Tibial artery (tissue), 4 donors: ENCODE results near the gene DCTN1.

Experiments
- DNase-seq, 2 donors: peaks; one replicate each; pipeline ENCODE4 v3.0.0-alpha.2; 2019
- H3K27ac ChIP-seq, 2 donors: fragments of 200-600 bp; sonication (generic) in 1 of 2; 1 replicate in 1 of 2; 2 replicates in 1 of 2; pipeline ENCODE4 v1.5.1; 2018 to 2019; ENCODE audit warnings: mild to moderate bottlenecking in 1 of 2
- H3K27me3 ChIP-seq, 2 donors: fragments of 200-600 bp; sonication (generic) in 1 of 2; one replicate each; pipeline versions ENCODE4 v1.5.1 to v1.6.0; 2016 to 2019
- H3K36me3 ChIP-seq, 3 donors: fragments of 200-600 bp; sonication (generic) in 2 of 3; one replicate each; pipeline ENCODE4 v1.5.1; 2016 to 2019; ENCODE audit warnings: mild to moderate bottlenecking in 2 of 3
- H3K4me1 ChIP-seq, 4 donors: fragments of 200-600 bp; sonication (generic) in 2 of 4; 1 replicate in 3 of 4; 2 replicates in 1 of 4; pipeline ENCODE4 v1.5.1; 2016 to 2019
- H3K4me3 ChIP-seq, 2 donors: fragments of 200-600 bp; sonication (generic) in 1 of 2; 1 replicate in 1 of 2; 2 replicates in 1 of 2; pipeline ENCODE4 v1.5.1; 2018 to 2019; ENCODE audit warnings: mild to moderate bottlenecking in 2 of 2
- H3K9me3 ChIP-seq, 3 donors: fragments of 200-600 bp; sonication (generic) in 1 of 3; one replicate each; pipeline ENCODE4 v1.5.1; 2016 to 2019
- CTCF ChIP-seq, 2 experiments: fragments of 200-600 bp in 1 of 2; fragments of 450-650 bp in 1 of 2; IDR thresholded peaks; one replicate each; pipeline ENCODE4 v1.5.1; 2017 to 2019; ENCODE audit warnings: antibody characterized with exemption in 2 of 2, mild to moderate bottlenecking in 1 of 2, moderate library complexity in 1 of 2
- intact Hi-C: fragments of 100-400 bp; cut with DNase I; formaldehyde crosslinking; loops from one replicate; pipeline ENCODE4 v1.15.0; 2023; ENCODE audit warnings: low total_unique reads

Gene DCTN1

GRCh38 chr2:74385396-74385795 lies 5.3 kb upstream of the DCTN1 start:
- no peaks in the 10 kb centered on the region for H3K27me3 ChIP-seq
- H3K4me1 ChIP-seq = peaks cover 8 to 91% (median 61%) of the 10 kb centered on the region in 4 donors
- H3K4me3 ChIP-seq = no peak overlapping the region
- no peak for TF ChIP-seq CTCF (IDR thresholded peaks at IDR 0.05)
- DNase-seq = no peak
- H3K9me3 ChIP-seq = no peaks in the 10 kb centered on the region
- H3K36me3 ChIP-seq = no peaks in the 10 kb centered on the region
- H3K27ac ChIP-seq = peak overlapping the region in 1 of 2 donors; percentile 56
- intact Hi-C loops = no loop called here

- H3K27me3 ChIP-seq = no peaks in the 10 kb centered on the region
- no peaks in the 10 kb centered on the region for H3K36me3 ChIP-seq
- no peaks in the 10 kb centered on the region for H3K9me3 ChIP-seq
- no peak overlapping the region for H3K4me3 ChIP-seq
- TF ChIP-seq CTCF (IDR thresholded peaks at IDR 0.05) = no peak
- intact Hi-C loops = no loop called here
- H3K4me1 ChIP-seq = peaks cover 6 to 91% (median 61%) of the 10 kb centered on the region in 4 donors
- no peak for DNase-seq
- H3K27ac ChIP-seq = peak overlapping the region; percentile 30 to 56
These were observed 3.9 kb upstream of the DCTN1 start for GRCh38 chr2:74384051-74384450.

- no peaks in the 10 kb centered on the region for H3K27me3 ChIP-seq
- H3K27ac ChIP-seq = peak overlapping the region; percentile 30 to 56
- peaks cover 6 to 86% (median 53%) of the 10 kb centered on the region in 4 donors for H3K4me1 ChIP-seq
- H3K9me3 ChIP-seq = no peaks in the 10 kb centered on the region
- DNase-seq = no peak
- intact Hi-C loops = no loop called here
- H3K36me3 ChIP-seq = no peaks in the 10 kb centered on the region
- TF ChIP-seq CTCF (IDR thresholded peaks at IDR 0.05) = no peak
- no peak overlapping the region for H3K4me3 ChIP-seq
These were observed 3.1 kb upstream of the DCTN1 start for GRCh38 chr2:74383254-74383653.

- H3K27me3 ChIP-seq = no peaks in the 10 kb centered on the region
- H3K4me1 ChIP-seq = peaks cover 6 to 71% (median 44%) of the 10 kb centered on the region in 4 donors
- intact Hi-C loops = no loop called here
- no peak for TF ChIP-seq CTCF (IDR thresholded peaks at IDR 0.05)
- peaks cover 5 to 13% (median 13%) of the 10 kb centered on the region in 3 donors for H3K36me3 ChIP-seq
- H3K27ac ChIP-seq = no peak overlapping the region
- H3K4me3 ChIP-seq = no peak overlapping the region
- H3K9me3 ChIP-seq = no peaks in the 10 kb centered on the region
- DNase-seq = no peak
These were observed 1.6 kb upstream of the DCTN1 start for GRCh38 chr2:74381751-74382150.

GRCh38 chr2:74378007-74378406 lies 2.1 kb downstream of the DCTN1 start:
- DNase-seq = no peak
- intact Hi-C loops = no loop called here
- Histone ChIP-seq H3K4me3 (no peak overlapping the region), H3K9me3 (no peaks in the 10 kb centered on the region), H3K27ac (no peak overlapping the region), H3K4me1 (peaks cover 0 to 67% (median 40%) of the 10 kb centered on the region in 4 donors), H3K27me3 (no peaks in the 10 kb centered on the region), H3K36me3 (peaks cover 5 to 30% (median 25%) of the 10 kb centered on the region in 3 donors)
- no peak for TF ChIP-seq CTCF (IDR thresholded peaks at IDR 0.05)

- H3K4me3 ChIP-seq = no peak overlapping the region
- TF ChIP-seq CTCF (IDR thresholded peaks at IDR 0.05) = no peak
- peaks cover 0 to 51% (median 33%) of the 10 kb centered on the region in 4 donors for H3K4me1 ChIP-seq
These were observed 4.3 kb downstream of the DCTN1 start for GRCh38 chr2:74375838-74376237.

More at GRCh38 chr2:74375838-74376237, 4.3 kb downstream of the DCTN1 start:
- peaks cover 10 to 48% (median 34%) of the 10 kb centered on the region in 3 donors for H3K36me3 ChIP-seq
- H3K27me3 ChIP-seq = no peaks in the 10 kb centered on the region
- no peak overlapping the region for H3K27ac ChIP-seq
- intact Hi-C loops = no loop called here
- no peak for DNase-seq
- no peaks in the 10 kb centered on the region for H3K9me3 ChIP-seq
